Kidney (tissue), 14 donors: ENCODE data around the gene CNTN4. TPM values are rescaled to one million over a fixed set of nuclear protein-coding genes. Genes with fewer than 3 reads are reported as not detected.

Experiments
- DNase-seq, 5 donors: peaks; one replicate each; pipeline ENCODE4 v3.0.0-alpha.2; 2013 to 2020
- FAIRE-seq: peaks from 2 replicates; lab custom pipeline; 2012; peaks lifted over from hg19 to GRCh38; lab: Jason Lieb, UNC
- H3K27ac ChIP-seq, 2 donors: one replicate each; pipeline ENCODE4 v1.7.0; 2013; ENCODE audit warnings: low read depth in 2 of 2, low read length in 2 of 2, inconsistent platforms in 1 of 2
- H3K27me3 ChIP-seq: one replicate; pipeline ENCODE4 v1.7.1; 2013; ENCODE audit warnings: low read length, inconsistent platforms; ENCODE audit not compliant: control insufficient read depth, insufficient read depth
- H3K36me3 ChIP-seq, 3 donors: one replicate each; pipeline versions ENCODE4 v1.7.0 to v1.7.1; 2013; ENCODE audit warnings: low read length in 3 of 3, control low read depth in 1 of 3, inconsistent platforms in 1 of 3; ENCODE audit not compliant: insufficient read depth in 3 of 3, control insufficient read depth in 2 of 3
- H3K4me1 ChIP-seq, 3 donors: one replicate each; pipeline versions ENCODE4 v1.7.0 to v1.7.1; 2013; ENCODE audit warnings: low read length in 3 of 3, inconsistent platforms in 1 of 3, low read depth in 1 of 3; ENCODE audit not compliant: control insufficient read depth in 2 of 3, insufficient read depth in 2 of 3
- H3K4me3 ChIP-seq, 3 donors: one replicate each; pipeline versions ENCODE4 v1.7.0 to v1.8.1; 2013; ENCODE audit warnings: low read length in 3 of 3, control low read depth in 1 of 3, inconsistent platforms in 1 of 3
- H3K9ac ChIP-seq, 3 donors: one replicate each; pipeline versions ENCODE4 v1.7.0 to v1.7.1; 2013; ENCODE audit warnings: low read length in 3 of 3, control low read depth in 1 of 3, inconsistent platforms in 1 of 3
- H3K9me3 ChIP-seq, 3 donors: one replicate each; pipeline versions ENCODE4 v1.7.0 to v1.7.1; 2013; ENCODE audit warnings: low read length in 3 of 3, control low read depth in 1 of 3, inconsistent platforms in 1 of 3; ENCODE audit not compliant: control insufficient read depth in 2 of 3, insufficient read depth in 1 of 3
- CTCF ChIP-seq: IDR thresholded peaks from 3 replicates; pipeline ENCODE4 v1.5.1; 2012; ENCODE audit warnings: mild to moderate bottlenecking, moderate library complexity, borderline replicate concordance; ENCODE audit not compliant: insufficient read depth; ENCODE audit errors: extremely low read depth
- intact Hi-C: fragments of 100-400 bp; cut with DNase I; formaldehyde crosslinking; loops from one replicate; pipeline ENCODE4 v1.11.1; 2022
- polyA plus RNA-seq: library from polyadenylated mRNA; stranded (reverse); fragments of 350-450 nt; fragmentation: Illumina TruSeq; extraction: RNeasy Lipid Tissue Mini Kit (QIAGEN cat#74804); gene quantifications from one replicate; pipeline ENCODE4 v1.2.3, GENCODE V29; 2014; ENCODE audit warnings: low read depth, low replicate concordance; ENCODE audit not compliant: insufficient read depth
- total RNA-seq: library from RNA; stranded (reverse); fragmentation: NEBNext Ultra II Directional; extraction: Animal tissue kit (Norgen Biotek cat#: 25700); gene quantifications from one replicate; pipeline ENCODE4 v1.2.1, GENCODE V29; 2021
- donor health status: control.
- donor health status: control.
- donor health status: control.
- donor health status: control.
- donor health status: control.
- donor health status: DM: yes; HTN: yes; CAD: no.
- donor health status: Normal renal cell carcinoma (clear cell type).

CNTN4 gene
- total and polyA plus RNA-seq, 2 donors from 2014 or later: 2.2 to 13.4 TPM

GRCh38 chr3:2875699-2876098 is 777.0 kb downstream of the CNTN4 start:
- DNase-seq (no peak), FAIRE-seq (no peak)
- intact Hi-C loops: no loop called here
- H3K4me1 ChIP-seq: no peaks in the 10 kb centered on the region
- H3K9ac ChIP-seq: no peak overlapping the region
- no peaks in the 10 kb centered on the region for H3K9me3 ChIP-seq
- no peak for TF ChIP-seq CTCF
- H3K4me3 ChIP-seq: no peak overlapping the region
- H3K36me3 ChIP-seq: no peaks in the 10 kb centered on the region
- no peaks in the 10 kb centered on the region for H3K27me3 ChIP-seq
- H3K27ac ChIP-seq: no peak overlapping the region

- intact Hi-C loops: no loop called here
- no peaks in the 10 kb centered on the region for H3K9me3 ChIP-seq
- no peaks in the 10 kb centered on the region for H3K27me3 ChIP-seq
- FAIRE-seq: no peak
- no peak for TF ChIP-seq CTCF
- no peaks in the 10 kb centered on the region for H3K4me1 ChIP-seq
- no peaks in the 10 kb centered on the region for H3K36me3 ChIP-seq
- H3K9ac ChIP-seq: no peak overlapping the region
- H3K4me3 ChIP-seq: no peak overlapping the region
- DNase-seq: no peak
- no peak overlapping the region for H3K27ac ChIP-seq
Observed at GRCh38 chr3:2876362-2876761, 777.7 kb downstream of the CNTN4 start.

- no peak for TF ChIP-seq CTCF
- H3K36me3 ChIP-seq: no peaks in the 10 kb centered on the region
- H3K4me1 ChIP-seq: no peaks in the 10 kb centered on the region
- no peak overlapping the region for H3K27ac ChIP-seq
- FAIRE-seq: no peak
- no peaks in the 10 kb centered on the region for H3K9me3 ChIP-seq
- H3K4me3 ChIP-seq: no peak overlapping the region
- intact Hi-C loops: no loop called here
- no peak overlapping the region for H3K9ac ChIP-seq
- DNase-seq: no peak
- no peaks in the 10 kb centered on the region for H3K27me3 ChIP-seq
Observed at GRCh38 chr3:2879023-2879422, 780.4 kb downstream of the CNTN4 start.

GRCh38 chr3:2879587-2879986 is 780.9 kb downstream of the CNTN4 start:
- Histone ChIP-seq H3K4me3 (no peak overlapping the region), H3K9ac (no peak overlapping the region), H3K36me3 (no peaks in the 10 kb centered on the region), H3K27ac (no peak overlapping the region), H3K4me1 (no peaks in the 10 kb centered on the region), H3K27me3 (no peaks in the 10 kb centered on the region), H3K9me3 (no peaks in the 10 kb centered on the region)
- TF ChIP-seq CTCF: no peak
- intact Hi-C loops: no loop called here
- no peak for FAIRE-seq
- DNase-seq: no peak
